ENCODE data around the gene CDCA3.

Gene CDCA3

GRCh38 chr12:6852651-6853354, 1.7 kb upstream of the CDCA3 start:
- DNase-seq: no peak

GRCh38 chr12:6851921-6852650, 1.0 kb upstream of the CDCA3 start, which contains the start of gene USP5:
Gene USP5, plus strand, starts transcription at chr12:6852150. Its CDS starts 30 bp downstream, at chr12:6852180.
- peak; percentile 98 for DNase-seq

GRCh38 chr12:6850796-6851152, 312 bp downstream of the CDCA3 start:
- no peak for DNase-seq

GRCh38 chr12:6849976-6850560, 1.0 kb downstream of the CDCA3 start:
- no peak for DNase-seq

- DNase-seq: no peak
These were observed 1.7 kb downstream of the CDCA3 start for GRCh38 chr12:6849427-6849826.

- DNase-seq: no peak
These were observed 3.4 kb downstream of the CDCA3 start for GRCh38 chr12:6847676-6848075.

- DNase-seq: no peak
These were observed 4.7 kb downstream of the CDCA3 start for GRCh38 chr12:6846316-6846869.

- DNase-seq: no peak
These were observed 5.7 kb downstream of the CDCA3 start for GRCh38 chr12:6845395-6845794.

GRCh38 chr12:6843118-6843902, 7.8 kb downstream of the CDCA3 start:
- no peak for DNase-seq

- DNase-seq: no peak
These were observed 9.0 kb downstream of the CDCA3 start for GRCh38 chr12:6842075-6842474.

GRCh38 chr12:6840761-6841515, 10.1 kb downstream of the CDCA3 start, which contains the start of gene GNB3:
Gene GNB3, plus strand, starts transcription at chr12:6840925. Its CDS starts 363 bp downstream, at chr12:6841288.
- DNase-seq: no peak

GRCh38 chr12:6840330-6840729, 10.8 kb downstream of the CDCA3 start:
- no peak for DNase-seq

- no peak for DNase-seq
These were observed 11.4 kb downstream of the CDCA3 start for GRCh38 chr12:6839482-6840201.

GRCh38 chr12:6838854-6839253, 12.2 kb downstream of the CDCA3 start:
- DNase-seq: no peak

- DNase-seq: no peak
These were observed 13.6 kb downstream of the CDCA3 start for GRCh38 chr12:6837370-6838060.

GRCh38 chr12:6836851-6837250, 14.2 kb downstream of the CDCA3 start:
- no peak for DNase-seq

GRCh38 chr12:6834873-6835272, 16.2 kb downstream of the CDCA3 start:
- DNase-seq: no peak

- no peak for DNase-seq
These were observed 16.8 kb downstream of the CDCA3 start for GRCh38 chr12:6834254-6834653.

- DNase-seq: no peak
These were observed 17.7 kb downstream of the CDCA3 start for GRCh38 chr12:6833189-6833890.

GRCh38 chr12:6832125-6832524, 19.0 kb downstream of the CDCA3 start:
- DNase-seq: no peak

Data from NCI-H1417 treated with DMSO at 0.1 percent for 48 hours (cell line).